Endothelial cell of umbilical vein (primary cell): ENCODE data around the gene TTC23L. TPM values are rescaled to one million over a fixed set of nuclear protein-coding genes. Genes with fewer than 3 reads are reported as not detected.

Source experiments
- BruUV-seq: library from RNA; stranded (reverse); fragments of 400-500 nt; replicated peaks from 2 replicates; lab custom pipeline; 2021; lab: Mats Ljungman, UMichigan
- CTCF ChIA-PET: fragments of 300-600, 350-600 bp; sonication (Branson Sonifier 250); formaldehyde crosslinking; loops from one replicate; lab custom pipeline; 2021; ENCODE audit warnings: antibody characterized with exemption, inconsistent platforms; lab: Charles Lee
- POLR2A ChIA-PET: fragments of 300-600, 350-600 bp; sonication (Branson Sonifier 250); formaldehyde crosslinking; loops from one replicate; lab custom pipeline; 2021; ENCODE audit warnings: antibody characterized with exemption, inconsistent platforms; lab: Charles Lee
- DNase-seq: peaks from one replicate; pipeline ENCODE4 v3.0.0-alpha.2; 2011; ENCODE audit warnings: low read depth, low spot score
- FAIRE-seq: peaks from 2 replicates; lab custom pipeline; 2011; peaks lifted over from hg19 to GRCh38; lab: Jason Lieb, UNC
- H2AFZ ChIP-seq: 2 replicates; pipeline ENCODE4 v1.6.0; 2012; ENCODE audit warnings: low read depth, low read length, control low read depth, inconsistent platforms
- H3K27ac ChIP-seq: 2 replicates; pipeline ENCODE4 v1.5.1; 2011; ENCODE audit warnings: low read depth, mild to moderate bottlenecking, control low read depth, low read length, moderate library complexity; ENCODE audit not compliant: insufficient read depth
- H3K27me3 ChIP-seq, 2 experiments: 2 replicates each; pipeline versions ENCODE4 v1.6.0 to v1.6.1; 2011; ENCODE audit warnings: low read length in 2 of 2, mixed read lengths in 1 of 2; ENCODE audit not compliant: control insufficient read depth in 2 of 2, insufficient read depth in 2 of 2
- H3K36me3 ChIP-seq, 2 experiments: 2 replicates in 1 of 2; 3 replicates in 1 of 2; pipeline ENCODE4 v1.5.1; 2011; ENCODE audit warnings: low read length in 2 of 2, mild to moderate bottlenecking in 1 of 2, moderate library complexity in 1 of 2; ENCODE audit not compliant: control insufficient read depth in 2 of 2, insufficient read depth in 2 of 2; ENCODE audit errors: extremely low read depth in 1 of 2
- H3K4me1 ChIP-seq: 3 replicates; pipeline ENCODE4 v1.5.1; 2011; ENCODE audit warnings: mild to moderate bottlenecking, low read length; ENCODE audit not compliant: control insufficient read depth, insufficient read depth; ENCODE audit errors: extremely low read depth
- H3K4me2 ChIP-seq: 2 replicates; pipeline ENCODE4 v1.6.1; 2011; ENCODE audit warnings: low read length, control low read depth, mixed read lengths; ENCODE audit not compliant: insufficient read depth
- H3K4me3 ChIP-seq, 3 experiments: fragments of 200-600 bp in 1 of 3; sonication (generic), shearing (Covaris generic) in 1 of 3; replicated peaks in 1 of 3; 2 replicates each; pipeline ENCODE4 v1.5.1; 2011 to 2016; ENCODE audit warnings: control low read depth in 3 of 3, low read length in 3 of 3, mild to moderate bottlenecking in 2 of 3, inconsistent platforms in 1 of 3, low read depth in 1 of 3, moderate library complexity in 1 of 3; ENCODE audit not compliant: insufficient read depth in 1 of 3
- H3K79me2 ChIP-seq: 2 replicates; pipeline ENCODE4 v1.6.0; 2012; ENCODE audit warnings: low read length, inconsistent platforms; ENCODE audit not compliant: control insufficient read depth, insufficient read depth
- H3K9ac ChIP-seq: replicated peaks from 2 replicates; pipeline ENCODE3; 2011; ENCODE audit warnings: low read length, control low read depth; ENCODE audit not compliant: insufficient read depth; ENCODE audit errors: extremely low read depth
- H3K9me1 ChIP-seq: replicated peaks from 3 replicates; pipeline ENCODE4 v1.6.0; 2011; ENCODE audit warnings: mild to moderate bottlenecking, low read length; ENCODE audit not compliant: control insufficient read depth, insufficient read depth; ENCODE audit errors: extremely low read depth
- H3K9me3 ChIP-seq: replicated peaks from 2 replicates; pipeline ENCODE4 v1.5.1; 2012; ENCODE audit warnings: low read length, inconsistent platforms; ENCODE audit not compliant: control insufficient read depth, insufficient read depth
- H4K20me1 ChIP-seq: replicated peaks from 2 replicates; pipeline ENCODE3; 2011; ENCODE audit warnings: mild to moderate bottlenecking, low read length; ENCODE audit not compliant: control insufficient read depth, insufficient read depth; ENCODE audit errors: extremely low read depth
- EZH2 ChIP-seq: IDR thresholded peaks from 2 replicates; pipeline ENCODE4 v1.6.1; 2012; ENCODE audit warnings: borderline replicate concordance, low read depth, mild to moderate bottlenecking, moderate library complexity, low read length, inconsistent platforms; ENCODE audit not compliant: severe bottlenecking
- FOS ChIP-seq: IDR thresholded peaks from 2 replicates; pipeline ENCODE4 v1.6.1; 2011; ENCODE audit warnings: mild to moderate bottlenecking, low read length, moderate library complexity, borderline replicate concordance; ENCODE audit not compliant: insufficient read depth
- GATA2 ChIP-seq: IDR thresholded peaks from 2 replicates; pipeline ENCODE4 v1.7.0; 2011; ENCODE audit warnings: low read depth, mild to moderate bottlenecking, moderate library complexity, mixed read lengths, low read length; ENCODE audit not compliant: insufficient read length, insufficient read depth
- JUN ChIP-seq: IDR thresholded peaks from 2 replicates; pipeline ENCODE4 v1.6.1; 2011; ENCODE audit warnings: borderline replicate concordance, low read depth; ENCODE audit not compliant: insufficient read length, insufficient read depth
- MYC ChIP-seq: IDR thresholded peaks from one replicate; pipeline ENCODE4 v1.6.1; 2011; ENCODE audit warnings: mild to moderate bottlenecking, low read depth, low read length
- POLR2A ChIP-seq: IDR thresholded peaks from 2 replicates; pipeline ENCODE4 v1.6.1; 2012; ENCODE audit warnings: low read depth, mild to moderate bottlenecking, control low read depth, low read length
- POLR2AphosphoS5 ChIP-seq: IDR thresholded peaks from 2 replicates; pipeline ENCODE4 v1.6.1; 2012; ENCODE audit warnings: low read depth, mild to moderate bottlenecking, control low read depth, low read length, moderate library complexity; ENCODE audit not compliant: insufficient read depth
- dilution Hi-C: fragments of 300-500 bp; cut with MboI; formaldehyde crosslinking; loops from one replicate; pipeline ENCODE4 v1.15.0; 2019; ENCODE audit warnings: low sequenced_read_pairs; ENCODE audit not compliant: extremely low pct_ligation_motif_present
- intact Hi-C: fragments of 100-400 bp; cut with micrococcal nuclease; formaldehyde crosslinking; loops from one replicate; pipeline ENCODE4 v1.10.0; 2022
- polyA plus RNA-seq, 4 experiments: library from polyadenylated mRNA; depleted of rRNA in 3 of 4; stranded (reverse) in 3 of 4; unstranded in 1 of 4; fragments of >200 nt; gene quantifications; 2 replicates each; pipeline versions ENCODE4 v1.2.1 to v1.2.3, GENCODE V29; 2011 to 2012; ENCODE audit warnings: missing spikeins in 1 of 4
- total RNA-seq: library from RNA; stranded (reverse); gene quantifications from 2 replicates; pipeline ENCODE4 v1.2.3, GENCODE V29; 2021
- TF ChIP-seq, protein P1 (sequence below): IDR thresholded peaks from 2 replicates; pipeline ENCODE4 v1.6.1; 2011; ENCODE audit not compliant: insufficient read depth, insufficient read length
- TF ChIP-seq, protein P2 (sequence below), 2 donors: IDR thresholded peaks; 1 replicate in 1 of 2; 2 replicates in 1 of 2; pipeline ENCODE4 v1.5.1; 2011; ENCODE audit warnings: low read length in 2 of 2, mild to moderate bottlenecking in 2 of 2, moderate library complexity in 2 of 2, control low read depth in 1 of 2, inconsistent platforms in 1 of 2, low read depth in 1 of 2; ENCODE audit not compliant: insufficient read depth in 1 of 2; ENCODE audit errors: extremely low read depth in 1 of 2

TTC23L gene
- total and polyA plus RNA-seq, 2 donors (not counting 3 experiments of a cell fraction or from before 2014, with no cell fraction given) = not detected

DNA sequence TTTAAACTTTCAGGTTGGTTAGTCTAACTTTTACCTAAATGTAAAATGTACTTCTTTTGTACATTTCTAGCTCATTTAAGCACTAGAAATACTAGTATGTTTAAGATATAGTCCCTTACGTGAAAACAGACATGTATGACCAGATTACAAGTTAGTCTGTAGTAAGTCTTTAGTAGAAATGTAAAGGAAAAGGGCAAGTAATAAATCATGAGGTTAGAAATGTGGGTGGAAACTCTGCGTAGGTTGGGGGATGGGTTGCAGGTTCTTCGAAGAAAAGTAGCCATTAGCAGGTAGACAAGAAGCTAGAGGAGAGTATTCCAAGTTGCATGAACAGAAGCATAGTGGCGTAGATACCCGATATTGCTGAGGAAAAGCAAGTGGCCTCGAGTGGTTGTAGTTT, 53.5 kb downstream of the TTC23L start:
- intact Hi-C loops = no loop called here
- CTCF ChIA-PET = interaction anchor here (0.6 to 1.2 kb wide), 2 partner anchors 11 to 418 kb away, joined by 3 to 4 read pairs; no protein-coding TSS in a partner anchor

More for the DNA sequence above, 53.5 kb downstream of the TTC23L start:
- H4K20me1 ChIP-seq = no peaks in the 10 kb centered on the region
- POLR2A ChIA-PET = no interaction called here
- DNase-seq (no peak), FAIRE-seq (no peak)
- no peaks in the 10 kb centered on the region for H3K9me3 ChIP-seq
- H3K27me3 ChIP-seq = peaks cover 2 to 4% of the 10 kb centered on the region in 2 experiments
- BruUV-seq = no TSS peak
- H3K4me1 ChIP-seq = no peaks in the 10 kb centered on the region
- H3K9ac ChIP-seq = no peak overlapping the region
- no peaks in the 10 kb centered on the region for H3K9me1 ChIP-seq
- H3K36me3 ChIP-seq = no peaks in the 10 kb centered on the region
- no peak overlapping the region for H3K4me2 ChIP-seq
- no peaks in the 10 kb centered on the region for H3K79me2 ChIP-seq
- dilution Hi-C loops = no loop called here
- TF ChIP-seq GATA2 (no peak), EZH2 (no peak), MYC (no peak), FOS (no peak), POLR2AphosphoS5 (no peak), JUN (no peak), POLR2A (no peak)
- TF ChIP-seq, protein P1, sequence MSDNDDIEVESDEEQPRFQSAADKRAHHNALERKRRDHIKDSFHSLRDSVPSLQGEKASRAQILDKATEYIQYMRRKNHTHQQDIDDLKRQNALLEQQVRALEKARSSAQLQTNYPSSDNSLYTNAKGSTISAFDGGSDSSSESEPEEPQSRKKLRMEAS = no peak
- TF ChIP-seq, protein P2, sequence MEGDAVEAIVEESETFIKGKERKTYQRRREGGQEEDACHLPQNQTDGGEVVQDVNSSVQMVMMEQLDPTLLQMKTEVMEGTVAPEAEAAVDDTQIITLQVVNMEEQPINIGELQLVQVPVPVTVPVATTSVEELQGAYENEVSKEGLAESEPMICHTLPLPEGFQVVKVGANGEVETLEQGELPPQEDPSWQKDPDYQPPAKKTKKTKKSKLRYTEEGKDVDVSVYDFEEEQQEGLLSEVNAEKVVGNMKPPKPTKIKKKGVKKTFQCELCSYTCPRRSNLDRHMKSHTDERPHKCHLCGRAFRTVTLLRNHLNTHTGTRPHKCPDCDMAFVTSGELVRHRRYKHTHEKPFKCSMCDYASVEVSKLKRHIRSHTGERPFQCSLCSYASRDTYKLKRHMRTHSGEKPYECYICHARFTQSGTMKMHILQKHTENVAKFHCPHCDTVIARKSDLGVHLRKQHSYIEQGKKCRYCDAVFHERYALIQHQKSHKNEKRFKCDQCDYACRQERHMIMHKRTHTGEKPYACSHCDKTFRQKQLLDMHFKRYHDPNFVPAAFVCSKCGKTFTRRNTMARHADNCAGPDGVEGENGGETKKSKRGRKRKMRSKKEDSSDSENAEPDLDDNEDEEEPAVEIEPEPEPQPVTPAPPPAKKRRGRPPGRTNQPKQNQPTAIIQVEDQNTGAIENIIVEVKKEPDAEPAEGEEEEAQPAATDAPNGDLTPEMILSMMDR (IDR thresholded peaks at IDR 0.05; ENCODE audit: extremely low read depth in 1 of 2, insufficient read depth in 1 of 2, low read depth in 1 of 2, low read length in 2 of 2) = no peak
- no peak overlapping the region for H3K27ac ChIP-seq
- no peak overlapping the region for H2AFZ ChIP-seq
- H3K4me3 ChIP-seq = no peak overlapping the region
